GM19467 (cell line): ENCODE measurements around the gene SMYD3.

Experiments
- ATAC-seq: cut with Tn5 transposase; IDR thresholded peaks from one replicate; pipeline ENCODE4 v1.9.1; 2021; ENCODE audit warnings: mild to moderate bottlenecking, moderate library complexity; ENCODE audit not compliant: unreplicated experiment

Gene SMYD3

DNA sequence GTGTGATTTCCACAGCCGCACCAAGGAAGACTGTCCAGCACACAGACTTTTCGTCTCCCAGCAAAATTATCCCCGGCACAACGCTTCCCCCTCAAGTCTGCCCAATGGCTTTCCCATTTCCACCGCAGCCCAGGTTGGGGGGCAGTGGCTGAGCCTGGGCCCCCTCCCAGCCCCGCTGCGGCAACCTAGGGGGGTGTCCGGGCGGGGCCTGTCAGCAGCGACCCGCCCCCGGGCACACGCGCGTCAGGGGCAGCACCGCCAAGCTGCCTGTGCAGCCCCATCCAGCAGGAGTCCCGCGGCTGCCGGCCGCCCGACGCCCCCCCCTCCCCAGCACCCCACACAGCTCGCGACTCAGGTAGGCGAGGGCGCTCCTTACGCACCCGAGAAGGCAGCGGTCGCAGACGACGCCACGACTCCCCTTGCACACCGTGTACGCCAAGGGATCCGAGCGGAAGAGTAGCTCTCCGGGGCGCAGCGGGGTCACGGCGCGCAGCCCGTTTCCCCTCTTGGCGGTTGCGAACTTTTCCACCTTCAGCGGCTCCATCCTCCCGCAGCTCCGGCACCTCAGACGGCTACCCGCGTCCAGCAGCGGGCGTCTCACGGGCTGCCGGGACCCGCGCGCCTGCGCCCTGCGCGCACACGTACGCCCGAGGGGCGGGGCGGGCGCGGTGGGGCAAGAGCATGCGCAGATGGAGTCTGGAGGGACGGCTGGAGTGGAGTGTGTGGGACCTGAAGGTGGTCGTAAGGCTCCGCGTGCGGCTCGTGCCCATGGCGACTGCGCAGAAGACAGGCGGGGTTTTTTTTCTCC lies at the start of gene SMYD3:
Gene SMYD3, minus strand, starts transcription at position 606 of the 808 bp plus-strand sequence.
- ATAC-seq, result peak; percentile 80

DNA sequence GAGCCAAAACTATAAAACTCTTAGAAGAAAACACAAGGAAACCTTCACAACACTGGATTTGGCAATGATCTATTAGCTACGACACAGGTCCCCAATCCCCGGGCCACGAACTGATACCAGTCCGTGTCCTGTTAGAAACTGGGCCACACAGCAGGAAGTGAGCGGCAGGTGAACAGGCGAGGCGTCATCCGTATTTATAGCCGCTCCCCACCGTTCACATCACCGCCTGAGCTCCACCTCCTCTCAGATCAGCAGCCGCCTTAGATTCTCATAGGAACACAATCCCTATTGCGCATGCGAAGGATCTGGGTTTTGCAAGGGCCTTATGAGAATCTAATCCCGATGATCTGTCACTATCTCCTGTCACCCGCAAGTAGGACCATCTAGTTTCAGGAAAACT lies 47.1 kb upstream of the SMYD3 start:
- no peak for ATAC-seq

DNA sequence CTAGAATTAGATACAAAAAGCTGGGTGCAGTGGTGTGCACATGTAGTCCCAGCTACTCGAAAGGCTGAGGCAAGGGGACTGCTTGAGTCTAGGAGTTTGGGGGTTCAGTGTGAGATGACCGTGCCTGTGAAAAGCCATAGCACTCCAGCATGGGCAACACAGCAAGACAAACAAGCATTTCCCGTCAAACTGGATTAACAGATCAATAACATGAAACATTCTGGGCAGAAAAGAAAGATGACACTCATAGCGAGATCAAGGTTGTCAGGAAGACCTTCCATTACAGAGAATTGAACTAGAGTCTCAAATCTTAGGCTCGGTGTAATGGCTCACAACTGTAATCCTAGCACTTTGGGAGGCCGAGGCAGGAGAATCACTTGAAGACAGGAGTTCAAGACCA lies 45.0 kb upstream of the SMYD3 start:
- ATAC-seq, result no peak

DNA sequence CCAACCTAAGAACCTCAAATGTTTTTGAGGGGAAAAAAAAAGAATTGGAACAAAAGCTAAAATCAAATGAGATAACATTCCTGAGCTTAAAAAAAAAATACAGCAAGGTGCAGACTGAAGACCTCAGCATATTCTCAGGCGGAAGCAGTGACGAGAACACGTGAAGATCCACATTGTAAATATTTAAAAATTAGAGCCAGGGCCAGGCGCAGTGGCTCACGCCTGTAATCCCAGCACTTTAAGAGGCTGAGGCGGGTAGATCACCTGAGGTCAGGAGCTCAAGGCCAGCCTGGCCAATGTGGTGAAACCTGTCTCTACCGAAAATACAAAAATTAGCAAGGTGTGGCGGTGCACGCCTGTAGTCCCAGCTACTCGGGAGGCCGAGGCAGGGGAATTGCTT lies 43.3 kb upstream of the SMYD3 start:
- ATAC-seq, result no peak

DNA sequence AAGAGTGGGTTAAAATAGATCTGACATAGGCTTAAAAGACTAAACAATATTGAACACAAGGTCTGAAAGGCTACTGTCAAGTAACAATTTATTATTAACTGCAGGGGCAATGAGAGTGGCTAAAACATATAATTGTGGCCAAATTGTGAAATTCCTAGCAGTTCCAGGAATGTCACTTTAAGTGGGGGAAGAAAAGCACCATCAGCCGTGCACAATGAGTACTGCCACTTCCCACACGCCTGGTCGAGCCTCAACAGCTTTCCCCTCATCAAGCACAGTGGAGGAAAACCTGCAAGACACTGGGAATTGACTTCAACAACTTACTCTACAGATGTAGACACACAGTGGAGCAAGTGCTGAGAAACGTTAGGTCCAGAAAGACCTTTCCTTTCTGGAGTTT lies 42.6 kb upstream of the SMYD3 start:
- ATAC-seq, result no peak

DNA sequence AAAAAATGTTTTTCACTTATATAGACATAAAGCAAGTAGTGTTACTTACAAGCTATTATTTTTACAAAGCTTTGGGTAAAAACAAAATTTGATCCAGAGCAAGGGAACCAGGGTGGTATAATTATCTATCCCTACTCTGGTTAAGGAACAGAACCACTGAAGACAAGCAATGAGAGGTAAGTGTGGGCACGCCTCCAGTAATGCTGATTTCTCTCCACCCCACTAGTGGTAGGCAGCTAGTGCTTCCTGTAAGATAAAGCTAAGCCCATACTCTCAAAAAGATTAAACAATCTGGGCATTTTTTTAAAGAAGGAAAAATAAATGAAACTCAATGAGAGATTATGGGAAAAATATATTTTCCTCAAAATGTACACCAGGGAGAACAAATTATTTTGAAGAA lies 36.9 kb upstream of the SMYD3 start:
- ATAC-seq, result no peak

DNA sequence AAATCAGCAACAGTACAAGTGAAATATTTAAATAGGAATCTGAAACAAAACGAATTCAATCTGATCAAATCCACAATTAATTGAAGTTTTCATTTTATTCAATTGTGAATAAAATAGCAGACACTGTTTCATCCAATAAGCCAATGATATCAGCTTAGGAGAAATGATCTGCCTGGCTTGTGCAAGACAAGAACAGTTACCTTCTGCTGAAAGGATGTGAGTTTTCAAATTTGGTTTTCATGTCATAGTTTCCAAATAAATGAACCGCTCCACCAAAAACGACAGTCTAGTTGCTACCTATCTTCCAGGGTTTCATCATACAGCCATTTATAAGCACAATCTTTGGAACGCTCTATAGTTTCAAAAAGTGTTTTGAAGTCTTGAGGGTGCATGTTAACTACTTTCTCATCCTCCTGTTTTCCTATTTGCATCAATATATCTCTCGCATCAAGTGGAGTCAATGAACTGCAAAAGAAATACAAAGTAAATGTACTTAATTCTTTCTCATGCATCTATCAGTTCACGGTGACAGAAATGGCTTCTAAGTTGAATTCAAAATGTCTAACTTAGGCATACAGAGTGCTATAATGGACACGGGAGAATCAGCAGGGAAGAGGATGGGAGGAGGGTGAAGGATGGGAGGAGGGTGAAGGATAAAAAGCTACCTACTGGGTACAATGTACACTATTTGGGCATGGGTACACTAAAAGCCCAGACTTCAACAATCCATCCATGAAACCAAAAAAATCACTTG lies 33.8 kb upstream of the SMYD3 start:
- ATAC-seq, result no peak

DNA sequence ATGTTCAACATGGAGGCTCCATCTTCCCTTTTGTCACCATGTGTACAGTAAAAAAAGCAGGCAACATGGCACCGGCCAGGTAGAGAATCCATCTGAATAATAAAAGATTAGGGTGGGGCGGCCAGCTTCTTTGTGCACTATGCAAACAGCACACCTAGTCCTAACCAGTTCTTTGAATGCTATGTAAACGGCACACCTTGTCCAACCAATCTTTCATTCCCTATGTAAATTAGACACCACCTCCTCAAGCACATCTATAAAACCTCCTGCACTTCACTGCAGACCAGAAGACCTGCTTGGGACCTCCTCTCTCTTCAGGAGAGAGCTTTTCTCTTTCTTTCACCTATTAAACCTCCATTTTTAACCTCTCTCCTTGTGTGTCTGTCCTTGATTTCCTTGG lies 30.8 kb upstream of the SMYD3 start:
- ATAC-seq, result no peak

DNA sequence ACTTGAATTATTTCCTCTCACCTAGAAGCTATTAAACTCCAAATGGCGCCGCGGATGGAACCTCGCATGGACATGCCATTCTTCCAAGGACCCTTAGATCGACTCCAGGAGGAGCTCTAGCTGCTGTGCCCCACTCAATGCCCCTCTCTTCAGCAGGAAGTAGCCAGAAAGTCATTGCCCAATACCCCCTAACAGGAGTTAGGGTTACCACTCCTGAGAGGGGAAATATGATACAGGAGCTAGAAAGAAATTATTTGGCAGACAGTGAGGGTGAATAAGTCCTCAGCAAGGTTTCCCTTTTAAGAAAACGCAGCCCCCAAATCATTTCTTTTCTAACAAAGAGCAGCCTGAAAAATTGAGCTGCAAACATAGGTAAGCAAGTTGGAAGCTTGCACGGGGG lies 30.4 kb upstream of the SMYD3 start:
- no peak for ATAC-seq

DNA sequence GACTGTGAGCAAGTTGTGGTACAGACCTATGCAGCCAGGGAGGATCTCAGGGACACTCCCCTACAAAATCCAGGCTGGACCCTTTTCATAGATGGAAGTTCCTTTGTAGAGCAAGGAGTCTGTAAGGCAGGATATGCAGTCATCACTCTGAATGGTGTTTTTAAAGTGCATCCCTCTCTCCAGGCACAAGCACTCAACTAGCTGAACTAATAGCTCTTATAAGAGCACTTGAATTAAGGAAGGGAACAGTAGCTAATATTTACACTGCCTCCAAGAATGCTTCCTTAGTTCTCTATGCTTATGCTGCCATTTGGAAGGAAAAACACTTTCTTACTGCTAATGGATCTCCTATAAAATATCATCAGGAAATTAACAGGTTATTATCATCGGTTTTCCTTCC lies 27.0 kb upstream of the SMYD3 start:
- ATAC-seq, result no peak

DNA sequence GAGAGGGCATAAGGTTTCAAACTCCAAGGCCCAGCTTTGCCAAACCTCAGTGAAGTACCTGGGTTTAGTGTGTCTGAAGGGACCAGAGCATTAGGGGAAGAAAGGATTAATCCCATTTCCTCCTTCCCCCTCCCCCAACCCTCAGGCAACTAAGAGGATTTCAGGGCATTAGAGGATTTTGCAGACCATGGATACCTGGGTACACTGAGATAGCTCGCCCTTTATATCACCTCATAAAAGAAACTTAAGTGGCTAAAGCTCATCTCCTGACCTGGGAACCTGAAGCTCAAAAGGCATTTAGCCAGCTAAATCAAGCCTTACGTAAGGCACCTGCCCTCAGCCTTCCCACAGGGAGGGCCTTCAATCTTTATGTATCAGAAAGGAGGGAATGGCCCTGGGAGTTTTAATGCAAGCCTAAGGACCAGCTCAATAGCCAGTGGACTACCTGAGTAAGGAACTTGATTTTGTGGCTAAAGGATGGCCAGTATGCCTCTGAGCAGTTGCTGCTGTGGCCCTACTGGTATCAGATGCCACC lies 26.4 kb upstream of the SMYD3 start:
- ATAC-seq, result no peak

DNA sequence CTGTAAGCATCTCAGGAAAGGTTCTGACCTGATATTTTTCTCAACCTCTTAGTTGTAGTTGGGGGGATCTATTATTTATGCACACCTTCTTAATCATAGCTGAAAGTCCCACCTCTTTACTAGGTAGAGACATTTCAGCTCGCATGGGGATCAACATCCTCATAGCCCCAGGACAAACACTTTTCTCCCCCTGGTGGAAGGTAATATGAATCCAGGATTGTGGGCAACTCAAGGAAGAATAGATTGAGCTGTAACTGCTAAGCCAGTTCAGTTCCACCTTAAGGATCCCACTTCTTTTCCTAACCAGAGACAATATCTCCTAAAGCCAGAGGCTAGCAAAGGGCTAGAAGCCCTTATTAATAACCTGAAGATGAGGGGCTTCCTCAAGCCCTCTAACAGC lies 25.4 kb upstream of the SMYD3 start:
- ATAC-seq, result no peak

DNA sequence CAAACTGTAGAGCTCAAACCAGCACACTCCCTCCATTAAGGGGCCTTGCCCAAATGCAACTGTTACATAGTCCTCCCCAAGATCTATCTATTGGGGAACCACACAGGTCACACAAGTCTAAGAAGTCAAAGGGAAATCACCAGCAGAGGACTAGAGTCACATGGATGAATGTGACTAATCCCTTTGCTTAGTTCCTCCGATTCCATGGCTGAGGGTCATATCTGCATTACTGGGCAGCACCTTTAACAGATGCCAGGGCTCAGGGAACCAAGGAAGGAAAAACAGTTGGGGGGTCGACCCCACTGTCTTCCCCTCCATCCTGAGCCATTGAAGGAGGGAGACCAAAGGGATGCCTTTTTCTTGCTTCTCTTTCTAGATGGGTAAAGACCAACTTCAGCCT lies 23.4 kb upstream of the SMYD3 start:
- no peak for ATAC-seq

DNA sequence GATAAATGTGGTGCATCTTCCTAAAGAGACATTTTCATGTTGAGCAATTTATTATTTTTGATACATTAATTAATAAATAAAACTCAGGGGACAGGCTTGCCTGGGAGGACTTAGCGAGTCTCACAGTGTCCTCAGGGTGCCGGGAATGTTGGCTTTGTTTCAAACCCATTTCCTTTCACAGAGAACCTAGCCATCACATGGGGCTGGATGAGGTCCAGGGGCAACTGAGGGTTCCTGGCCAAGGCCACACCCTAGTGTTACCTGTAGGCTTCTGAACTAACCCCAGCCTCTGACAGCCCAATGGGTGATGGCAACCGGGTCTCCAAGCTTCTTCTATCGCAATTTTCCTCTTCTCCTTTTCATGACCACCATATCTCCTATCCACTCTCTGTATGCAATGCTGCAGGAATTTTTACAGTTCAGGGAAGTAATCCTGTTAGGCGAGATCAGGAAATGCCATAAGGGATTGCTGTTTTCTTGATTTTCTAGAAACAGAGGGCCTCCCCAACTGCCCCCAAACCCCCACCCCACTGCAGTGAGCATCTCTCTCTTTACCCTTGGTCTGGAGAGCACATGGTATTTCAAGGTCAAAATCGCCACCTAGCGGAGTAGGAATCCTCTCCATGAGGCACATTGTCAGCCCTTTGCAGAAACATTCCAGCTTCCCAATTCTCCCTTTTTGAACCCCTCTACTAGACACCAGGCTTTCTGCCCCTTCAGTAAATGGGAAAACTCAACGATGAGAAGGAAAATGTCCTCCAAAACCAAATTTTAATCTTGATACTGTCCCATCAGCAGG lies 22.1 kb upstream of the SMYD3 start:
- ATAC-seq, result no peak

DNA sequence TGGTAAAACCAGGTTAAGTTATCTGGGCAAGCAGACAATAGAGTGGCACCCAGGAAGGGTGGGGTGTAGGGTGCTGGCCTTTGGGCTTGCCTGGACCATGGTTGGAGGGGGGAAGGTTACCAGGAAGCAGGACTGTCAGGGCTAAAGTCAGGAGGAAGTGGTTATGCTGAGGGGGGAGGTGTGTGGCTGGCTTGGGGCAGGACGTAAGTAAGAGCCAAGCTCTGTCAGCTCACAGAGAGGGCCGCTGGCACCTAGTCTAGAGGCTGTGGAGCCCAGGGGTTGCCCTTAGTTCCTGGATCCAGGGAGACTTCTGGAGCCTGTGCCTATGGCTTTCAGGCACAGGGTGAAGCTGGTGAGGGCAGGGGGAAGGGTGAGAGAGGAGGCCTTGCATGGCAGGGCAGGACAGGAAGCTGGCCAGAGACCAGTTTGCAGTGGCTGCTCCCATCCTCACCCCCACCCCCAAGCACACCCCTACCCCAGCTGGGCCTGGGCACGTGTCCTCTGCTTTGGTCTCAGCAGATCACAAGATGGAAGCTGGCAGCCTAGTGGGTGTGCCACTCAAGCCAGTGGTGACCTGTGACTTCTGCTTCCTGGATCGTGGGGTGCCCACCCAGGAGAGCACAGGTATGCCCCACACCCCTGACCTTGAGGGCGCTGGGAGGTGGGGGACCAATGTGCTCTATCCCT lies 20.5 kb upstream of the SMYD3 start:
- ATAC-seq, result peak; percentile 56

DNA sequence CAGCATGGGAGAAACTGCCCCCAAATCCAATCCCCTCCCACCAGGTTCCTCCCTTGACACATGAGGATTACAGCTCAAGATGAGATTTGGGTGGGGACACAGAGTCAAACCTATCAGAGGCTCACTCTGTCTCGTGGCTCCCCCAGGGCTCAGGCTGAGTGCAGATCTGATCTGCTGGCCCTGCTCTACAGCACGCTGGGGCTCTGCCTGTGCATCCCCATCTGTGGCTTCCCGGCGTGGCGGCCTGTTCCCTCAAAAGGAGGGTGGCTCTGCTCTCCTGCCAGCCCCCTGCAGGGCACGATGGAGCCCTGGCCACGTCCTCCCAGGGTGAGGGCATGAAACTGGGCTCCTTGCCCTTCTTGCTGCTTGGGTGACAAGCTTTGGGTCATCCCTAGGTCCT lies 19.8 kb upstream of the SMYD3 start:
- no peak for ATAC-seq

DNA sequence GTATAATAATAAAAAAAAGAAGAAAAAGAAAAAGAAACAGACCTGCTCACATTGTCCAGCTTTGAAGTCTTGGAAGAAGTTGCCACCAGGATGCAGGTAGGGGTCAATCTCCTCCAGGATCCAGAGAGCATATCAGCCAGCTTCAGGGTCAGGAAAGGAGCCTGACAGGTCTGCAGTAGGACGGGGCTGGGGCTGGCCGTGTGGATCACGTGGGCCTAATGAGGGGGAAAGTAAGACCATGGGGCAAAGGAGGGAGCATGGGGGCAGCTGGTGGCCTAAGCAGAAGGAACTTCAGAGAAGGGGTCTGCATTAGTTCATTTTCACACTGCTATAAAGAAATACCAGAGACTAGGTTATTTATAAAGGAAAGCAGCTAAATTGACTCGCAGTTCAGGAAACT lies 19.3 kb upstream of the SMYD3 start:
- no peak for ATAC-seq

DNA sequence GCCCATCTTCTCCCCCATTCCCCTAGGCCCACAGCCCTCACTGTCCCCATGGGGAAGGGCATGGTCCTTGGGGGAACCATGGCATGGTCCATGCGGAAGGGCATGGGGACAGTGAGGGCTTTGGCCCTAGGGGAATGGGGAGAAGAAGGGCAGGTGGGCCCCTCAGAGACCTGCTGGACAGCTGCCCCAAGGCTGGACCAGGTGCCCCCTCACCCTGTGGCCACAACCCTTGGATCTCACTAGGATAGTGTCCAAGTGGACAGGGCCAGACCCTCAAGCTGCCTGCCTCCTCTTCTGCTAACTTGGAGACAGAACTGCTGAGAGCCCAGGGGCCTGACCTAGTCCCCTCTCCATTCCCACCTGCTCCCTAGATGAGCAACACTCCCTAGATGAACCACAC lies 12.4 kb upstream of the SMYD3 start:
- no peak for ATAC-seq

DNA sequence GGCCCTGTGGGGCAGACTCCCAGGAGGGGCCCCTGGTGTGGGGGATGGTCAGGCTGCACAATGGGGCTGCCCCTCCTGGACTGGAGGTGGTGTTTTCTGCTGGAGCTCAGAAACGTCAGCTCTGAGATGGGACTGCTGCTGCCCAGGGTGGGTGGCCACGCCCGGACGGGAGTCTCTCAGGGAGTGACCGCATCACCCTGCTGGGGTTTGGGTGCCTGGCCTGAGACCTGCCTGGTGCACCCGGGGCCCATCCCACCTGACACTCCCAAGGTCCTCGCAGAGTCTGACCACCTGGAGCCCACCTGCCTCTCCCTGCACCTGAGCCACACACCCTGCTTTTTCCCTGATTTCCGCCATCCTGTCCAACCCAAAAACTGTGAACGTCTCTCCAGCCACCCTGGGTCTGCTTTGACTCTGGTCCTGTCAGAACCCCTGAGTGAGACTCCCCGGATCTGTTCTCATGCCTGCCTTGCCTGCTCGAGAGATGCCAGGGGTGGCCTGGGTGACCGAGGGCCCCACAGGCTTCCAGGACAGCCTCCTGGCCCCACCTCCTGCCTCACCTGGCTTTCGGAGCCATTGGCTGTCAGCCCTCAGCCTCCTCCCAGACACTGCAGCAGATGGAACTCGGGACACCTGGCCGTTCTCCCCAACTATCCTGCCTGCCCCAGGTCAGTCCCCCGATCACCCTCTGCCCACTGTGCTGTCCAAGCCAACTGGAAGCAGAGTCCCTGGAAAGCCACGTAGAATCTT lies 11.6 kb upstream of the SMYD3 start:
- no peak for ATAC-seq

DNA sequence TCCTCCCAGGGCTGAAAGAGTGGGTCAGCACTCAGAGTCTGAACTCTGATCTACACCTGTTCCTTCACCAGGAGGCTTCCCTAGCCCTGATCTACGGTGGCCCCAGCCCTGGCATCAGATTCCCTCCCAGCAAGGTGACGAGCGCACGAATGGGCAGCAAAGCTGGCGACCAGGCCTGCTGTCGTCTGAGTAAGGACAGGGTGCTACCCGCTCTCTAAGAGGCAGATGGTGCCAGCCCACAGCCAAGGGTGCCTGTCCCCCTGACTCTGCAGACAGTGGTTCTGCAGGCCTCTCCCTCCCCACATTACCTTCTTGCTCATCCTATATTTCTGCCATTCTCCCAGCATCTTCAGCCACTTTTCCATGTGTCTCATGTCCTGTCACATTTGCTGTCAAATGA lies 10.3 kb upstream of the SMYD3 start:
- no peak for ATAC-seq
